Right forelimb (tissue), 1 donor: ENCODE measurements around the gene HS6ST3.

Experiments used
- DNase-seq: peaks from one replicate; pipeline ENCODE4 v3.0.0-alpha.2; 2018

HS6ST3 gene

GRCh38 chr13:96803456-96804100, 713.7 kb downstream of the HS6ST3 start:
- DNase-seq: no peak

GRCh38 chr13:96804174-96804573, 714.3 kb downstream of the HS6ST3 start:
- no peak for DNase-seq

- no peak for DNase-seq
These were observed 716.8 kb downstream of the HS6ST3 start for GRCh38 chr13:96806746-96807145.

- no peak for DNase-seq
These were observed 719.6 kb downstream of the HS6ST3 start for GRCh38 chr13:96809366-96810096.

- no peak for DNase-seq
These were observed 720.2 kb downstream of the HS6ST3 start for GRCh38 chr13:96810104-96810503.

- no peak for DNase-seq
These were observed 721.1 kb downstream of the HS6ST3 start for GRCh38 chr13:96811049-96811448.

- no peak for DNase-seq
These were observed 726.4 kb downstream of the HS6ST3 start for GRCh38 chr13:96816261-96816660.

- no peak for DNase-seq
These were observed 727.0 kb downstream of the HS6ST3 start for GRCh38 chr13:96816874-96817273.

- DNase-seq: no peak
These were observed 727.5 kb downstream of the HS6ST3 start for GRCh38 chr13:96817336-96817941.

GRCh38 chr13:96819375-96819774, 729.5 kb downstream of the HS6ST3 start:
- no peak for DNase-seq

GRCh38 chr13:96821381-96821780, 731.5 kb downstream of the HS6ST3 start:
- DNase-seq: no peak

- no peak for DNase-seq
These were observed 732.1 kb downstream of the HS6ST3 start for GRCh38 chr13:96821971-96822370.

- DNase-seq: no peak
These were observed 733.0 kb downstream of the HS6ST3 start for GRCh38 chr13:96822895-96823294.

GRCh38 chr13:96824140-96824539, 734.2 kb downstream of the HS6ST3 start:
- DNase-seq: no peak

- DNase-seq: no peak
These were observed 735.7 kb downstream of the HS6ST3 start for GRCh38 chr13:96825653-96826052.

- no peak for DNase-seq
These were observed 744.7 kb downstream of the HS6ST3 start for GRCh38 chr13:96834626-96835025.

- DNase-seq: no peak
These were observed 745.6 kb downstream of the HS6ST3 start for GRCh38 chr13:96835546-96835945.

- no peak for DNase-seq
These were observed 746.8 kb downstream of the HS6ST3 start for GRCh38 chr13:96836733-96837132.

GRCh38 chr13:96837809-96838208, 747.9 kb downstream of the HS6ST3 start:
- DNase-seq: no peak

- no peak for DNase-seq
These were observed 754.3 kb downstream of the HS6ST3 start for GRCh38 chr13:96844195-96844594.

- DNase-seq: no peak
These were observed 754.7 kb downstream of the HS6ST3 start for GRCh38 chr13:96844616-96845015.

- no peak for DNase-seq
These were observed 758.4 kb downstream of the HS6ST3 start for GRCh38 chr13:96848286-96848685.

- DNase-seq: no peak
These were observed 759.2 kb downstream of the HS6ST3 start for GRCh38 chr13:96849091-96849490.

- no peak for DNase-seq
These were observed 760.7 kb downstream of the HS6ST3 start for GRCh38 chr13:96850538-96851145.
